HEK293T (cell line): ENCODE results near the gene VIT.

Experiments used
- CTCF ChIA-PET: fragments of 350-600 bp; formaldehyde crosslinking; extraction: SDS; loops from one replicate; lab custom pipeline; 2021; ENCODE audit warnings: antibody characterized with exemption, inconsistent platforms; lab: Yijun Ruan, JAX
- POLR2A ChIA-PET: fragments of 350-600 bp; formaldehyde crosslinking; extraction: SDS; loops from one replicate; lab custom pipeline; 2020; ENCODE audit warnings: antibody characterized with exemption, inconsistent platforms; lab: Yijun Ruan, JAX
- DNase-seq: peaks from one replicate; pipeline ENCODE4 v3.0.0; 2012; ENCODE audit warnings: mixed read lengths; ENCODE audit errors: extremely low spot score
- ARNT ChIP-seq: fragments of 450-650 bp; IDR thresholded peaks from 2 replicates; pipeline ENCODE4 v1.6.1; 2017; ENCODE audit warnings: mild to moderate bottlenecking
- BHLHE40 ChIP-seq: fragments of 450-650 bp; IDR thresholded peaks from 2 replicates; pipeline ENCODE4 v1.6.1; 2016; ENCODE audit warnings: mild to moderate bottlenecking, moderate library complexity, borderline replicate concordance
- CTBP1 ChIP-seq: fragments of 450-650 bp; IDR thresholded peaks from 2 replicates; pipeline ENCODE4 v1.6.1; 2016; ENCODE audit warnings: borderline replicate concordance
- ELF4 ChIP-seq: fragments of 450-650 bp; IDR thresholded peaks from 2 replicates; pipeline ENCODE4 v1.6.1; 2017; ENCODE audit warnings: antibody characterized with exemption
- FOXA1 ChIP-seq: fragments of 450-650 bp; IDR thresholded peaks from 2 replicates; pipeline ENCODE4 v1.6.1; 2016; ENCODE audit warnings: mild to moderate bottlenecking
- FOXK2 ChIP-seq: fragments of 450-650 bp; IDR thresholded peaks from 2 replicates; pipeline ENCODE4 v1.6.1; 2016; ENCODE audit warnings: mild to moderate bottlenecking
- FOXM1 ChIP-seq: fragments of 450-650 bp; IDR thresholded peaks from 2 replicates; pipeline ENCODE4 v1.6.1; 2017; ENCODE audit warnings: mild to moderate bottlenecking, borderline replicate concordance
- HDGF ChIP-seq: fragments of 450-650 bp; IDR thresholded peaks from 2 replicates; pipeline ENCODE4 v1.6.1; 2017; ENCODE audit warnings: antibody characterized with exemption, borderline replicate concordance
- L3MBTL2 ChIP-seq: fragments of 450-650 bp; conservative IDR thresholded peaks from 2 replicates; pipeline ENCODE4 v1.6.1; 2016; ENCODE audit warnings: mild to moderate bottlenecking
- LEF1 ChIP-seq: fragments of 450-650 bp; IDR thresholded peaks from 2 replicates; pipeline ENCODE4 v1.6.1; 2017; ENCODE audit warnings: mild to moderate bottlenecking, borderline replicate concordance
- NFRKB ChIP-seq: fragments of 450-650 bp; IDR thresholded peaks from 2 replicates; pipeline ENCODE4 v1.6.1; 2016; ENCODE audit warnings: mild to moderate bottlenecking, moderate library complexity
- PKNOX1 ChIP-seq: fragments of 450-650 bp; IDR thresholded peaks from 2 replicates; pipeline ENCODE4 v1.6.1; 2016
- SP1 ChIP-seq: fragments of 450-650 bp; IDR thresholded peaks from 2 replicates; pipeline ENCODE4 v1.6.1; 2017
- SUZ12 ChIP-seq: fragments of 450-650 bp; IDR thresholded peaks from 2 replicates; pipeline ENCODE4 v1.6.1; 2016; ENCODE audit warnings: mild to moderate bottlenecking
- TARDBP ChIP-seq: fragments of 450-650 bp; IDR thresholded peaks from 2 replicates; pipeline ENCODE4 v1.6.1; 2016
- ZNF384 ChIP-seq: fragments of 450-650 bp; IDR thresholded peaks from 2 replicates; pipeline ENCODE4 v1.6.1; 2016

Gene VIT

GRCh38 chr2:36771671-36772070 is 75.2 kb downstream of the VIT start:
- ChIA-PET CTCF (interaction anchor here (0.6 kb wide), 1 partner anchor 44 kb away, joined by 3 read pairs; no protein-coding TSS in a partner anchor), POLR2A (no interaction called here)
- TF ChIP-seq FOXK2 (no peak), PKNOX1 (no peak), SP1 (no peak), L3MBTL2 (no peak), HDGF (no peak), BHLHE40 (no peak), CTBP1 (no peak)
- DNase-seq = no peak

- TF ChIP-seq ZNF384 (no peak), LEF1 (no peak), L3MBTL2 (no peak), FOXA1 (no peak), SP1 (no peak), NFRKB (no peak), BHLHE40 (no peak), FOXM1 (no peak), TARDBP (no peak), CTBP1 (no peak), FOXK2 (no peak), ARNT (no peak), HDGF (no peak), PKNOX1 (no peak), SUZ12 (no peak)
- no peak for DNase-seq
- ChIA-PET POLR2A (no interaction called here), CTCF (interaction anchor here (1.8 kb wide), 1 partner anchor 12 kb away, joined by 4 read pairs; no protein-coding TSS in a partner anchor)
Measured at GRCh38 chr2:36773947-36774346, 77.4 kb downstream of the VIT start.

- ChIA-PET CTCF (no interaction called here), POLR2A (no interaction called here)
- no peak for TF ChIP-seq LEF1
- TF ChIP-seq FOXK2 = no peak
- no peak for TF ChIP-seq FOXA1
- TF ChIP-seq PKNOX1 = no peak
- no peak for TF ChIP-seq CTBP1
- no peak for TF ChIP-seq L3MBTL2
- no peak for TF ChIP-seq ARNT
- TF ChIP-seq BHLHE40 = no peak
- no peak for TF ChIP-seq SP1
- no peak for TF ChIP-seq SUZ12
- TF ChIP-seq HDGF = no peak
- no peak for TF ChIP-seq TARDBP
- TF ChIP-seq NFRKB = no peak
- TF ChIP-seq FOXM1 = no peak
- no peak for TF ChIP-seq ELF4
- TF ChIP-seq ZNF384 = no peak
- DNase-seq = no peak
Measured at GRCh38 chr2:36775261-36775660, 78.8 kb downstream of the VIT start.

- TF ChIP-seq SUZ12 (no peak), LEF1 (no peak)
- DNase-seq = no peak
- CTCF ChIA-PET = no interaction called here
- POLR2A ChIA-PET = no interaction called here
Measured at GRCh38 chr2:36775806-36776205, 79.3 kb downstream of the VIT start.

GRCh38 chr2:36777272-36777671 is 80.8 kb downstream of the VIT start:
- CTCF ChIA-PET = no interaction called here
- TF ChIP-seq CTBP1 (no peak), LEF1 (no peak), TARDBP (no peak), L3MBTL2 (no peak), SUZ12 (no peak), FOXA1 (no peak), HDGF (no peak), FOXM1 (no peak), PKNOX1 (no peak), BHLHE40 (no peak)
- POLR2A ChIA-PET = no interaction called here
- no peak for DNase-seq

- CTCF ChIA-PET = no interaction called here
Measured at GRCh38 chr2:36777788-36778187, 81.3 kb downstream of the VIT start.

More at GRCh38 chr2:36777788-36778187, 81.3 kb downstream of the VIT start:
- no peak for DNase-seq
- POLR2A ChIA-PET = no interaction called here
- no peak for TF ChIP-seq ELF4
